NCI-H69 (cell line): Measurements from ENCODE around the gene NKD1.
"Not testable (repeated sequence)": the region's sequence is repeated elsewhere in the genome, so short reads cannot be mapped to it uniquely, and the experiment has no call there.

ENCODE experiments used
- DNase-seq: peaks from one replicate; lab custom pipeline; 2025; lab: John Stamatoyannopoulos, UW

NKD1 gene

DNA sequence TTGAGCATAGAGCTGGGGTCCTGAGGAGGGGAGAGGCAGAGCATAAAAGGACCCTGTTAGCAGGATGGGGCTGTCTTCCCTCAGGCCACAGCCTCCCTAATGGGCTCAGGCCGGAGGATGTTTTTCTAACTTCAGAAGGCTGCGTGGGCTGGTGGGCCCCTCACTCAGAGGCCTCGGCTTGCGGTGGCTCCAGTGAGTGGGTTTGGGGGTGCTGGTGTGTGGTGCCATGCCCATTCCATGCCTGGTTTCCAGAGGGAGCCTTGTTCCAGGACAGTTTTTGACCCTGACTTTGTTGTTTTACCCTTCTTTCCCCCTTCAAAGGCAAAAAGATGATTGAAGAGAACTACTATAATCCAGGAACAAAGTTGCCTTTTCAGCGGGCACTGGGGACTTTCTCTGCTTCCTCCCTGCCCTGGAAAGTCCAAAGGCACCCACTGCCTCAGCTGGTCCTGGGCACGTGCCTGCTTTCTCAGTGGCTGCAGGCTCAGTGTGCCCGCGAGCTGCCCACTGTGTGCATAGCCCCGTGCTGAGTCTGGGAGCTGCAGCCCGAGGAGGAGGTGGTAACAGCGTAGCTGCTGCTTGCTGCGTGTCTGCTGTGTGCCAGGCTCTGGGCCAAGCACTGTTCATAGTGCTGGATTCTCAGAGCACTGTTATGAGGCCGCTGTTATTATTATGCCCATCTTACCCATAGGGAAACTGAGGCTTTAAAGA, 11.8 kb downstream of the NKD1 start:
- no peak for DNase-seq

DNA sequence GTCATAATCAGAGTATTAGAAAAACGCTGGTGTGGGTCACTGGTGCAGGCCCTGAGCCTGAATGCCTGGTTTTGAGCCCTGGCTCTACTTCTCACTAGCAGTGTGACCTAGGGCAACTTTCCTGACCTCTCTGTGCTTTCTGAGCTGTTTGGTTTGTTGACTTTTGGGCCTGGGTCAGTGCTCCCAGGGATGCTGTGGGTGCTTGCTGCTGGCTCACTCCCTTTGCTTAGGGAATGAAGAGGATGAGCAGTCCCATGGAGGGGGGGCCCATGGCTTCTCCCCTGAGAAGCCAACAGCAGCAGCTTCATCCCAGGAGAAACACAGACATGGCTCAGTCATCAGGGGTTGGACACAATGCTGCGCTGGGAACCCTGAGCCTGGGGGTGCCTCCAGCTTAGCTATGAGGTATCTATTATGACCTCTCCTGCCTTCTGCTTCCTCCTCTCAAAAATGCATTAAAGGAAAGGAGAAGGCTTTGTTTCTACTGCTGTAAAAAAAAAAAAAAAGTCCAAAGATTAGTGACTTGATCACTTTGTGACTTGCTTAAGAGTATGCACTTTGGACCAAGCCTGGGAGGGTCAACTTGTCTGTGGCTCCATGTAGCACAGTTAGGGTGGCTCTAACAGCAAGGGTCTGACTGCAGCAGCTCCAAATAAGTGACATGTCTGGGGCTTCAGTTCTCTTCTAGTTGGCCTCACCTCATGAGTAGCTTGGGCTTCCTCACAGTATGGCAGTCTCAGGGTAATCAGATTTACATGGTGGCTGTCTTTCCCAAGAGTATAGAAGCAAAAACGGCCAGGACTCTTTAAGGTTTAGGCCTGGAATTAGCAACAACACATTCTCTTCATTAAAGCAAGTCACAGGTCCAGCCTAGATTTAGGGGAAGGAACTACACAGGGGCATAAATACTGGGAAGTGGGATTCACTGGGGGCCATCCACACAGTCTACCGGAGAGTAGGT, 13.0 kb downstream of the NKD1 start:
- DNase-seq, result no peak

DNA sequence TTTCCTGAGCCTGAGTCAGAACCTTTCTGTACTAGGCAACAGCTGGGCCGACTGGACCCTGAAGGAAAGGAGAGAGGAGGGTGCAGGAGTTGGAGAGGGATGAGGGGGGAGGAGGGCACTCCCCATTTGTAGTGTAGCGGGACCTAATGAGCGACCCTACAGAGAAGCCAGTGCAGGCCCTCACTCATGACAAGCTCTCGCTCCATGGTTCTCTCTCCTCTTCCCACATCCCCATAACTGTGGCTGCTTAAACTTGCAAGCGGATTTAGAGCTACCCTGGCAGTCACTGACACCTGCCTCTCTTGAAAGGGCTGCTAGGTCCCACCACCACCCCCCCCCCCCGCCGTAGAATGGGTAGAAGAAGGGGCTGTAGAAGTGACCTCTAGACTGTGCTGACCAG, 14.5 kb downstream of the NKD1 start:
- no peak for DNase-seq

DNA sequence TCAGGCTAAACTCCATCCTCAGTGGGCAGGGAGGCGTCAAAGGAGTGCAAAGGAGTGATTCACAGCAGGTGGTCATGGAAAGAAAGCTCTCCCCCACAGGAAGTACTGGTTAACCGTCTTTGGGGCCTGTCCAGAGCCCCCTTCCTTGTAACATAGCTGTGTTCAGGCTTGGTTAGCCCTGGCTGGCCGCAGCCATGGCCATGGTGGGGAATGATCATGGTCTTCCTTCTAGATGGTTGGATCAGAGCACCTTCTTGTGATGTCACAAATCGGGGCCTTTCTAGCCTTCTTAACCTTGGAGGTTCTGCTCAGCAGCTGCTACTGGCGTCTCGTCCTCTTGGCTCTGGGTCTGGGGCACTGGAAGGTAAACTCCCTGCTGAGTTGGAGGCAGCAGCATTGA, 15.8 kb downstream of the NKD1 start:
- DNase-seq, result no peak

DNA sequence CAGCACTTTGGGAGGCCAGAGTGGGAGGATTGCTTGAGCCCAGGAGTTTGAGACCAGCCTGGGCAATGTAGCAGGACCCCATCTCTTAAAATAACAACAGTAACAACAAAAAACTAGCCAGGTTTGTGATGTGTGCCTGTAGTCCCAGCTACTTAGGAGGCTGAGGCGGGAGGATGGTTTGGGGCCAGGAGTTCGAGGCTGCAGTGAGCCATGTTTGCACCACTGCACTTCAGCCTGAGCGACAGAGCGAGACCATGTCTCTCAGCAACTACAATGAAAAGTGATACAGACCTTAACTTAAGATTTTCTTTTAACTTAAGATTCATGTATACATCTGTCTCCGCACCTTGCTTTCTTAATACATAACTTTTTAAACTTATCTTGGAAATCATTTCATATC, 17.2 kb downstream of the NKD1 start:
- no peak for DNase-seq

DNA sequence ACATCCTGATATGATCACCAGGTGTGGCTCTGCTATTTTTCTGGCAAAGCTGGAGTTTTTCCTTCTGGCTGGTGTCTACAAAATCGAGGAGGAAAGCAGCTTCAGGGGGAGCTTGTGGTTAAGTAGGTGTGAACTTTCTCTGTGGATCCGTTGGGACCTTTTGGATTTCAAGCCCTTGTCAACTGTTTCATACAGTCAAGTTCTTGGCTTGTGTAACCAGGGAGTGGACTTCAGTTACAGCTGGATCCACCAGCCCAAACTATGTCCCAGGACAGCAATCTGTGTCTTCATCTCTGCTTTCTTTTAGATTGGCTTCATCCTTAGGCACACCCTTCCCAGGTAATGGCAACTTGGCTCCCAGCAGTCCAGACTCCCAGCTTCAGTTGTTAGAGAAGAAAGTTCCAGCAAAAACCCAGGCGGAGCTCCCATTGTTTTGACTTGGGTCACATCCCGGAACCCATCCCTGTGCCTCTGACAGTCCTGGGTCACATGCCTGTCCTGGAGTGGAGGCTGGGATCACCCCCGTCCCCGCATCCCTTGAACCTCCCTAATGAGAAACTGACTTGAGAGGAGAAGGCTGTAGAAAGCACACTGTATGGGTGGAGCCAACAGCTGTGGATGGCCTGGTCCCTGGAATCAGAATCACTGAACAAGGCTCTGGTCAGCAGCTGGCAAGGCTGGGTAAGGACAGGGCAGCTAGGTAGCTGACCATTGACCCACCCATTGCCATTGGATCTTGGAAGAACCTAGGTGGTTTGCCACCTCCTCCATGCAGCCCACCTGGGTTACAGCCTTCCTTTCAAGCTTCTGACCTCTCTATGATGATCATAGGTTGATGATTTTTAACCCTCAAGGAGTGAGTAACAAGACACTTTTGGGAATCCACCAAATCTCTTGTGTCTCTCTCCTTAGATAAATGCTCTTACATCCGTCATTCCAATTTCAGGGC, 18.1 kb downstream of the NKD1 start:
- DNase-seq, result no peak

DNA sequence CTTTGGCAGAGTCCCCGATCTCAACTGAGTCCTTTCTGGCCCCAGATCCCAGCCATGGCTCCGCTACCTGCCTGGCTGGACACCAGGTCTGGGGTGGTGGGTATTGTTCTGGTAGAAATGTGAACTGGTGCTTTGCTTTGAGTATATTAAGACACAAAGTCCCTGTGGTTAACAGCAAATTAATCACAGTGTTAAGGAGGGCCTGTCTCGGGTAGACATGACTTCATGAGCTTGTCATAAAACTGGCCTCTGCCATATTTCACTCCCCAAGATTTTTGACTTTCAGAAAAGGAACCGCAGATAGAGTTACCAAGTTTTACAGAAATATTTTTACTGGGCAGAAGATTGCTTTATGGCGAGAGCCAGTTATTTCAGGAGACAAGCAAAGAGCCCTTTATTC, 19.5 kb downstream of the NKD1 start:
- no peak for DNase-seq

DNA sequence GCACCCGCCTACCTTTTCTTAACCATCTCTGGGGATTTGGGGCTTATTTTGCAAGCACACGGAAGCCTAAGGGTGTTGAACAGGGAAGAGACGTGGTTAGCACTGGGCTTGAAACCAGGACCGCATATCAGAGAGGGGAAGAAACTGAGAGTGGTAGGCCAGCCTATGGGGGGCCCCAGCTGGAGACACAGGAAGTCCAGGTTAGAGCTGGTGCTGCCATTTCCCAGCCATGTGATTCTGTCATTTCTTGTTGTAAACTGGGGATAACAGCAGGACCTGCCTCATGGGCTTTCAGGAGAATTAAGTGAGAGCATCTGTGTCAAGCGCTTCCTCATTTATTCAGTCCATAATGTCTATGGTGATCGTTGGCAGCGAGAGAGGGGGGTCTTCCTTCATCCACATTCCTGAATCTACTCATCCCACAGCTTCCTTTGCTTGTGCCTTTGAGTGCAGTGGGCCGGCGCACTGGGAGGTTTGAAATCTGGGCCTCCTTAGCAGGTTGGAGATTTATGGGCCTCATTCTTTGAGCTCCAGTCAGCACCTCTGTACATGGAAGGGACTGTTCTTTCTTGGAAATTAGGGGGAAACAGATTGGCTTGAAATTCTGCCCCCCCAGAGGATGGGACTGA, 20.1 kb downstream of the NKD1 start:
- no peak for DNase-seq

DNA sequence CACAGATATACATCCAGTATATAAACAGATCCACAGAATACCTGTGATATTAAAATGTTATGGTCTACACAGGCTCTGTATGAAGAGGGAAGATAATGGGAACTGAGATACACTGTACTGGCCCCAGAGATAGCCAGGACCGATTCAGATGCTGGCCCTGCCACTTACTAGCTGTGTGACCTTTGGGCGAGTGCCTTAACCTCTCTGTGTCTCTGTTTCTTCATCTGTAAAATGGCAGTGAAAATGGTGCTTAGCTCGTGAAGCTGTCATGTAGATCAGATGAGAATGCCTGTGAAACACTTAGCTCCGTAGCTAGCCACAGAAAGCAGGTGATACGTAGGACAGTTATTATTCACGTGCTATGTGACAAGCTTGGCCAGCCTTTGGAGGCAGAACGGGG, 22.2 kb downstream of the NKD1 start:
- DNase-seq, result no peak

DNA sequence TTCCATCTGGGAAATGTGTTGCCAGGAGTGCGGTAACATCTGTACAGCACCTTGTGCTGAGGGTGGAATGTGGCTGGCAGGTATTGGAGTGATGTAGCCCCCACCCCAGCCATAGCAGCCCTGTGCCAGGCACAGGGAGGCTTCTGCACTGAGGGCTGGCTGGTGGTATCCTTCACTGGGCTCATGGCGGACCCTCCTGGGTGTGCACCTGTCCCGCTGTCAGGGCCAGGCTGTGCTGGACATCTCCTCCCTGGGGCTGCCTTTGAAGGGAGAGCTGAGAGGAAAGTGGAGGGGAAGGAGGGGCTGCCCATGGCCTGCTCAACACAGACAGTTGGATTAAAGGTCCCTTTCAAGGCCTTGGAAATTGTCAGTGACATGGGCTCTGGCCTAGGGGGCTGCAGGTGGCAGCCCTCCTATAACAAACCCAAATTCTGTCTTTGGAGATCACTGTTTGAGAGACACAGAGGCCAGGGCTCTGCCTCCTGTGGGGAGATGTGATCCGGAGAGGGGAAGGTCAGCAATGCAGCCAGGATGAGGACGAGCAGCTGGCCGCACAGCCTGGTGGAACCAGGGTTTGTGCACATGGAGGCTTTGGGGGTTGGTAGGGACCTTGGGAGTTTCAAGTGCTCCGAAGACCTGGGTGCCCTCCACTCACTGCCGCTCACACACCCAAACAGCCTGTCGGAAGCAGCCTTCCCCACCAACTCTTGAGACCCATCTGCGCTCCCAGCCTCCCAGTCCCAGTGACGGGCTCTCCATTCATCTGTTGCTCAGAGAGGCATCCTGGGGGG, 22.8 kb downstream of the NKD1 start:
- DNase-seq, result no peak

DNA sequence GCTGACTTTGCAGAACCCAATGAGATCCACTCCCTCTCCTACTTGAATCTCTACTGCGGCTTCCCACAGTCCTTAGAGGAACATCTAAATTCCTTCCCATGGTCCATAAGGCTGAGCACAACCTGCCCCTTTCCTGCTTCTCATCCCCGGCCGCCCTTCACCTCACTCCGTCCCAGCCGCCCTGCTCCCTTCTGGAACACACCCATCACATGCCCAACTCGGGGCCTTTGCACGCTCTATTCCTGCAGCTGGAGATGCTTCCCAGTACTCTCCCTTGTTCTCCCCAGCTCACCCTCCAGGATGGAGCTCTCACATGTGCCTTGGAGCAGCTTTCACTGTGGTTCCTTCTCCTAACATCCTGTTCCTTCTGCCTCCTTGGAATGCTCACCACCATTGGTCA, 23.6 kb downstream of the NKD1 start:
- DNase-seq, result no peak

DNA sequence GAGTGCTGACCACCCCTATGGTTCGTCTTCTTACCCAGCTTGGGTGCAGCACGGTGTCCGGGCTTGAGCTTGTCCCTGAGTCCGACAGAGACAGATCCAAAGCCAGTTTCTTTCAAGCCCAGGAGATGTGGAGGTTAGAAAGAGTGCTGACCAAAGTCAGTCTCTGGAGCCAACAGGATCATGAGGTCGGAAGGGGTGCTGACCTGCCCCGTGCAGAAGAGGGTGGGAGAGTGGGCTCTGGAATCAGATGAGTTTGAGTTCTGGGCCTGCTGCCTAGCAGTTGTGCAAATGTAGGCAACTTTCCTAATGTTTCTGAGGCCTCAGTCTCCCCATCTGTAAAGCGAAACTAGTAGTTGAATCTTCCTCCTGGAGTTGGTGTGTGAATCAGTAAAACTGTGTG, 24.5 kb downstream of the NKD1 start:
- DNase-seq, result no peak

DNA sequence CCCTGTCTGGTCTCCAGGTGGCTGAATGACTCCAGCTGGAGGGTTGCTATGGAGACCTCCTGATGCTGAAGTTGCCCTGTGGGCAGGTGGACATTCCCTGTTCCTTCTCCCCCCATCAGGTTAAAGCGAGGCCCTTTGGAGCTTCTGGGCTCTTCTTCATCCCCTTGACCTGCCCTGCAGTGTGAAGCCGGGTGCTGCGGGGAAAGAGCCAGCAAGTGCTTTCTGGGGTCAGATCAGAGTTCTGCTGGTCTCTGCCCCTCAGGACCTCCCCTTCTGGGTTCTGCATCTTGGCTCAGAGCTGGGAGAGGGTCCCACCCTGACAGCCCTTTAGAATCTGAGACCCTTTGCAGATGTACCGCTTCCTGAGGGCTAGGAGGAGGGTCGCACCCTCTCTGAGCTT, 25.1 kb downstream of the NKD1 start:
- peak; percentile 13 for DNase-seq

DNA sequence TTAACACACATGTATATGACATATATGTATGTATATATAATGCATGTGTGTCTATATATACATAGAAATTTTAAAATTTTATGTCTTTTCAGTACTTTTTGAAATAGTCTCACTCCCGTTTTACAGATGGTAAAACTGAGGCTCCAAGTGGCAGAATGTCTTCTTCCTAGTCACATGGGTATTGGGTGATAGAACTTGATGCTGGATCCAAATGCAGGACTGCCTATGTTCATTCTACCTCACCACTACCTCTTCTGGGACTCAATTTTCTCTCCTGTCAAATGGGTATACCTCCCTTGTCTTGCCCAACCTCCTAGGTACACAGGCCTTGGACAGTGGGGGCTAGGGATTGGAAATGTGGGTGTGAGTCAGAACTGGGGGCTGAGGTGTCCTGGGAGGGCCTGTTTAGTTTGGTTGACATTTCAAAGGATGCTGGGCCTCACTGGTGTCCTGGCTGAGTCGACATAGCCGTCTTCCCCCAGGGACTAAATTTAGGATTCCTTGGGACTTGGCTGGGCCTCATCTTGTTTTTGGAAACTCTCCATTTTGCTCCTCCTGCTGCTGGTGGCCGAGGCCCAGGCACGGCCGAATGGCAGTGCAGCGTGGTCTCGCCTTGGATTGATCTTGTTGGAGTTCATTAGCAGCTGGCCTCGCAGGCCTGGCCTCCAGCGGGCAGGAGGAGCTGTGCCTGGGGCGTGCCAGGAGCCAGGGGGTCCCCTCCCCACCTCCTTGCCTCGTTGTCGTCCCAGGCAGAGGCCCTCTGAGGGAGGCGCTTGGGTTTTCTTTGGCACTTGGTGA, 25.9 kb downstream of the NKD1 start:
- no peak for DNase-seq

DNA sequence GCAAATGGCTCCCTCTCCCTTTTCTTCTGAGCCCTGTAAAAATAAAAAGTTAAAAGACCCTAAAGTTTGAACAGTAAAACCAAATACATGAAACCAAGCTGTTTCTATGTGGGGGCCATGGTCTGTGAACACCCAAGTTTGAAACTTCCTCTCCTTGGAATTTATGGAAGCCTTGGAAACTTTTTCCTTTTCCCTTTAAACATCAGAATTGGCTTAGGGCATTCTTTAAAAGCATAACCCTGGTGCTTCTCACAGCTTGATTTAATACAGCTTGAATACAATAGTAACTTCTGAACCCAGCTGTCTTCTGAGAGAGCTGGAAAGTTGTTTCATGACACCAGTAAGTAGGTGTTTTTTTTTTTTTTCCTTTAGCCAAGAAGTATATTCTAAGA, 26.5 kb downstream of the NKD1 start:
- no peak for DNase-seq

DNA sequence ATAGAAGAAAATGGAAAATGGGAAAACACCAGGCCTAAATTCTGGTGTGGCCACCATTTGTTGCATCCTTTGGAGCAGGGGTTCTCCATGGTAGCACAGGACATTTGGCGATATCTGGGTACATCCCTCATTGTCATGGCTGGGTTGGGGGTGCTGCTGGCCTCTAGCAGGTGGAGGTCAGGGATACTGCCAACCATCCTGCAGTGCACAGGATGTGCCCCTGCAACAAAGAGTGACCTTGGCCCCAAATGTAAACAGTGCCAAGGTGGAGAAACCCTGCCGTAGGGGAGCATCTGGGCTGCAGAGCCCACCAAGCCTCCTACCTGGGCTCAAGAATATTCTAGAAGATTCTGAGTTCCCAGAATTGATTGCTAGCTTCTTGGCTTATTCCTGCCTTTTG, 27.5 kb downstream of the NKD1 start:
- DNase-seq, result no peak

DNA sequence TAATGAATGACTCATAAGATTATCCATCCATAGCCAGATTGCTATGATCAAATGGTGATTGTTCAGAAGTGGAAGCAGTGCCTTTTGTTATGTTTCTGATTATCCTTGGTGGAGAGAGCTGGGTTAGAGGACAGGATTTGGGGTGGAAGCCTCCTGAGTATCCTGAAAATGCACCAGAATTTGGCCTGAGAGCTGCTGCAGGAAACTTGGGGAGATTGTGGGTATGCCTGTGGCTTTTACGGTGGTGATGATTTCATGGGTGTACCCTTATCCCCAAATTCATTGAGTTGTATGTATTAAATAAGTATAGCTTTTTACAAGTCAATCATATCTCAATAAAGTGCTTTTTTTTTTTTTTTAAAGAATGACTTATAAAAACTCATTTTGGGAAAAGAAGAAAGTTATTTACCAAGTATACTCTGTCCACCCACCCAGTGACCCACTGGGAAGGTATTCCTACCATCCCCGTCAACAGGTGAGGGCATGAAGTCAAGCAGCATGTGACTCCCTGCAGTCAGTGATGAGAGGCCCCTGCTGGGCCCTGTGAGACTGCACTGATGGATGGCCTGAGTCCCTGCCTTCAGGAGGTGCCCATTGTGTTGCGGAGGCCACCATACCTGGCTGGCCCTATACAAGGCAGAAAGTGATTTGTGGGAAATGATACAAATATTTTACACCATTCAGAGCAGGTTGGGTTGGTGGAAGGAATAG, 28.4 kb downstream of the NKD1 start:
- no peak for DNase-seq

DNA sequence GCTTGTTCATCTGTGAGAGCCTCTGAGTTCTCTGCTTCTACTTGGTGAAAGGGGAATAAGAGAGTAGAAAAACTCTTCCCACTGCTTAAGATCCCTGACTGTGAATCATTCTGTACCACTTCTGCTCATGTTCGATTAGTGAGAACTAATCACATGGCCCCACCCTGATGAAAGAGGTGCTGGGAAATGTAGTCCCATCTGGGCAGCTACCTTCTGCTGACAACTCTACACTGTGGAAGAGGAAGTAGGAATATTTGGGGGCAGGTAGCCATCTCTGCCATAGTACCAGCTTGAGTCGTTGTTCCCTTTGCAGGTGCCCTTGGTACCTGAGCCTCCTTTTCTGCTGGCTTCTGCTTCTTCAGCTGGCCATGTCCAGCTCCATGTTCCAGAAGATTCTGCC, 29.9 kb downstream of the NKD1 start:
- DNase-seq, result no peak

DNA sequence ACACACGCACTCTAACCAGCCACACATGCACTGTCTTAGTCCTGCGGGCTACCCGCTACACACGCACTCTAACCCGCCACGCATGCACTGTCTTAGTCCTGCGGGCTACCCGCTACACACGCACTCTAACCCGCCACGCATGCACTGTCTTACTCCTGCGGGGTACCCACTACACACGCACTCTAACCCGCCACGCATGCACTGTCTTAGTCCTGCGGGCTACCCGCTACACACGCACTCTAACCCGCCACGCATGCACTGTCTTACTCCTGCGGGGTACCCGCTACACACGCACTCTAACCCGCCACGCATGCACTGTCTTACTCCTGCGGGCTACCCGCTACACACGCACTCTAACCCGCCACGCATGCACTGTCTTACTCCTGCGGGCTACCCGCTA, 31.2 kb downstream of the NKD1 start:
- not testable (repeated sequence) for DNase-seq
